ENCODE data around the gene SCT. TPM values are rescaled to one million over a fixed set of nuclear protein-coding genes. Genes with fewer than 3 reads are reported as not detected.

The SCT gene
- total RNA-seq, 2 experiments from 2014 or later: not detected

DNA sequence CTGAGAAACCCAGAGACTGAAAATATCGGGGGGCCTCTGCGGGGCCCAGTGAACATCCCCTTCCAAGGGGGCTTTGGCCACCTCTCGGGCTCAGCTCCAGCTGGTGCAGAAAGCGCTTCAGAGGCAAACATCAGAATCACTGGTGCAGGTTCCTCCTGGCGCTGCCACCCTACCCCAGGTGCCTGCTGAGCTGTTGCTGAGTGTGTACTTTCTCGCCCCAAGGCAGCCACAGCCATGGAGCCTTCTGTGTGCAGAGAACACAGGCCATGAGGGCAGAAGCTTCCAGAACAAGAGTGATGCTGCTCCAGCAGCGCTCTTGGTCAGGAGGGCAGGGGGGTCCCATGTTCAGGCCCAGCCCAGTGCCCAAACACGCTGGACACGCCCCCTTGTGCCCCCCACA is 16.4 kb upstream of the SCT start:
- Mint-ChIP-seq H3K9me3 (ENCODE audit: low read depth) (no peaks in the 10 kb centered on the region), H3K4me3 (no peak overlapping the region), H3K27ac (no peak overlapping the region), H3K27me3 (peaks cover 10% of the 10 kb centered on the region), H3K36me3 (ENCODE audit: low read depth) (peaks cover 3% of the 10 kb centered on the region), H3K4me1 (peaks cover 12% of the 10 kb centered on the region)
- ChIA-PET CTCF (interaction anchor here (0.9 kb wide), 1 partner anchor 84 kb away, joined by 3 read pairs; no protein-coding TSS in a partner anchor), POLR2A (interaction anchor here (0.7 kb wide), 1 partner anchor 297 kb away, joined by 3 read pairs; no protein-coding TSS in a partner anchor)
- ATAC-seq (no peak), DNase-seq (no peak)
- intact Hi-C loops (cut with DNase I, micrococcal nuclease): no loop called here

DNA sequence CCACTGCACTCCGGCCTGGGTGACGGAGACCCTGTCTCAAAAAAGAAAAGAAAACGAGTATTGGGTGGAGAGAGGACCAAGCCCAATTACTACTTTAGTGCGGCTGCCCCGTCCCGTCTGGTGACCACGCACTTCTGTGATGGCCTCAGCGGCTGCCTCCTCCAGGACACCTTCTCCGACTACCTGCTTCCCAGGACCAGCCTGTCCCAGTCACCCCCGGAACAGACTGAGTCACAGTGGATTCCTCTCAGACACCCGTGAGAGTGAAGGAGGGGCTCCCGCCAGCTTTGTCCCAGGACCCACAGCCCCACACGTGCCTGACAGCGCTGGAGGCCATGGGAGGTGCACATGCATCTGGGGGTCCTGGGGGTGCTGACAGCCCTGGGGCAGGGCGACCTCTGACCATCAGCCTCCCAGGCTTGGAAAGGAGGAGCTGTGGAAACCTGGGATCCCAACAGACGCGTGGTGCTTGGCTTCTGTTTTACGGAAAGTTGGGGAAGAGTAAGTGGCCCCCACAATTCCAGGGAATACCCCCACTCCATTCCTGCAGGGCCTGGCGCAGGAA is 14.9 kb upstream of the SCT start:
- no peak for DNase-seq
- POLR2A ChIA-PET: interaction anchor here (0.6 kb wide), 1 partner anchor 54 kb away, joined by 3 read pairs; no protein-coding TSS in a partner anchor
- Mint-ChIP-seq H3K36me3 (ENCODE audit: low read depth) (no peaks in the 10 kb centered on the region), H3K27ac (no peak overlapping the region), H3K4me1 (peaks cover 16% of the 10 kb centered on the region), H3K4me3 (no peak overlapping the region), H3K27me3 (peaks cover 20% of the 10 kb centered on the region), H3K9me3 (ENCODE audit: low read depth) (no peaks in the 10 kb centered on the region)
- intact Hi-C loops (cut with DNase I, micrococcal nuclease): no loop called here
- CTCF ChIA-PET: no interaction called here
- ATAC-seq: no peak

DNA sequence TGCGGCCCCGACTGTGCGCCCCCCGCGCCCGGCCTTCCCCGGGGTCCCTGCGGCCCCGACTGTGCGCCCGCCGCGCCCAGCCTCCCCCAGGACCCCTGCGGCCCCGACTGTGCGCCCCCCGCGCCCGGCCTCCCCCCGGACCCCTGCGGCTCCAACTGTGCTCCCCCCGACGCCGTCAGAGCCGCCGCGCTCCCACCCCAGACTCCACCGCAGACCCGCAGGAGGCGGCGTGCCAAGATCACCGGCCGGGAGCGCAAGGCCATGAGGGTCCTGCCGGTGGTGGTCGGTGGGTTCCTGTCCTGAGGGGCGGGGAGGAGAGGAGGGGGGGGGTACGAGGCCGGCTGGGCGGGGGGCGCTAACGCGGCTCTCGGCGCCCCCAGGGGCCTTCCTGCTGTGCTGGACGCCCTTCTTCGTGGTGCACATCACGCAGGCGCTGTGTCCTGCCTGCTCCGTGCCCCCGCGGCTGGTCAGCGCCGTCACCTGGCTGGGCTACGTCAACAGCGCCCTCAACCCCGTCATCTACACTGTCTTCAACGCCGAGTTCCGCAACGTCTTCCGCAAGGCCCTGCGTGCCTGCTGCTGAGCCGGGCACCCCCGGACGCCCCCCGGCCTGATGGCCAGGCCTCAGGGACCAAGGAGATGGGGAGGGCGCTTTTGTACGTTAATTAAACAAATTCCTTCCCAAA is 13.2 kb upstream of the SCT start:
- intact Hi-C loops (cut with DNase I, micrococcal nuclease): no loop called here
- Mint-ChIP-seq H3K4me1 (peaks cover 16% of the 10 kb centered on the region), H3K27ac (no peak overlapping the region), H3K4me3 (no peak overlapping the region), H3K36me3 (ENCODE audit: low read depth) (no peaks in the 10 kb centered on the region), H3K27me3 (peaks cover 32% of the 10 kb centered on the region), H3K9me3 (ENCODE audit: low read depth) (no peaks in the 10 kb centered on the region)
- POLR2A ChIA-PET: interaction anchor here (0.6 kb wide), 1 partner anchor 11 kb away, joined by 4 read pairs; no protein-coding TSS in a partner anchor
- DNase-seq: no peak
- CTCF ChIA-PET: no interaction called here
- peak; percentile 26 for ATAC-seq

DNA sequence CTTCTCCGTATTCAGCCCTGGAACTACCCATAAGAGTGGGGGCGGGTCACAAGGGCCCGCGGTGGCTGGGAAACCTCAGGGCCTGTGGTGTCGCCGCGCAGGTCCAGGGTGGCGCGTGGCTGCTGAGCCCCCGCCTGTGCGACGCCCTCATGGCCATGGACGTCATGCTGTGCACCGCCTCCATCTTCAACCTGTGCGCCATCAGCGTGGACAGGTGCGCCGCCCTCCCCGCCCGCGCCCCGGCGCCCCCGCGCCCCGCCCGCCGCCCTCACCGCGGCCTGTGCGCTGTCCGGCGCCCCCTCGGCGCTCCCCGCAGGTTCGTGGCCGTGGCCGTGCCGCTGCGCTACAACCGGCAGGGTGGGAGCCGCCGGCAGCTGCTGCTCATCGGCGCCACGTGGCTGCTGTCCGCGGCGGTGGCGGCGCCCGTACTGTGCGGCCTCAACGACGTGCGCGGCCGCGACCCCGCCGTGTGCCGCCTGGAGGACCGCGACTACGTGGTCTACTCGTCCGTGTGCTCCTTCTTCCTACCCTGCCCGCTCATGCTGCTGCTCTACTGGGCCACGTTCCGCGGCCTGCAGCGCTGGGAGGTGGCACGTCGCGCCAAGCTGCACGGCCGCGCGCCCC is 12.5 kb upstream of the SCT start:
- intact Hi-C loops (cut with DNase I, micrococcal nuclease): loop anchor here in 1 of 2 experiments (2.0 kb wide), 1 partner anchor 85 kb away; no protein-coding TSS in a partner anchor
- POLR2A ChIA-PET: no interaction called here
- Mint-ChIP-seq H3K27me3 (peaks cover 32% of the 10 kb centered on the region), H3K27ac (no peak overlapping the region), H3K4me3 (no peak overlapping the region), H3K9me3 (ENCODE audit: low read depth) (no peaks in the 10 kb centered on the region), H3K36me3 (ENCODE audit: low read depth) (no peaks in the 10 kb centered on the region), H3K4me1 (peaks cover 16% of the 10 kb centered on the region)
- ATAC-seq (peak; percentile 30), DNase-seq (no peak)
- CTCF ChIA-PET: no interaction called here

DNA sequence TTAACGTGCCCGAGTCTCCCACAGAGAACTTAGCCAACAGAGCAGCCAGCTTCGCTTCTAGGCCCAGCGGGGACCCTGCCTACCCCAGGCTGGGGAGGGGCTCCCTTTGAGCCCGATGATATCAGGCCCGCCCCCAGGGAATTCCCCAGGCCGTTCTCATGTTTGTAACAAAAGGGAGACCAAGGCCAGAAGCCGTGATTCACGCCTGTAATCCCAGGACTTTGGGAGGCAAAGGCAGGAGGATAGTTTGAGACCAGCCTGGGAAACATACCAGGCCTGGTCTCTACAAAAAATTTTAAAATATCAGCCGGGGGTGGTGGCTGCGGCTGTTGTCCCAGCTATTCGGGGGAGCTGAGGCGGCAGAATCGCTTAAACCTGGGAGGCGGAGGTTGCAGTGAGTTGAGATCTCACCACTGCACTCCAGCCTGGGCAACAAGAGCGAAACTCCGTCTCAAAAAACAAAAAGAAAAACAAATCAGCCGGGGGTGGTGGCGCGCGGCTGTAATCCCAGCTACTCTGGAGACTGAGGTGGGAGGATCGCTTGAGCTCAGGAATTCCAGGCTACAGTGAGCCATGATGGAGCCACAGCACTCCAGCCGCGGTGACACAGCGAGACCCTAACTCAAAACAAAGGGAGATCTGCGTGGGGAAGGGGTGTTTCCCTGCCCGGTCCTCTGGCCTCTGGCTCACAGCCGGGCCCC is 11.8 kb upstream of the SCT start:
- Mint-ChIP-seq H3K9me3 (ENCODE audit: low read depth) (no peaks in the 10 kb centered on the region), H3K4me3 (no peak overlapping the region), H3K27me3 (peaks cover 32% of the 10 kb centered on the region), H3K36me3 (ENCODE audit: low read depth) (no peaks in the 10 kb centered on the region), H3K27ac (no peak overlapping the region), H3K4me1 (peaks cover 16% of the 10 kb centered on the region)
- intact Hi-C loops (cut with DNase I, micrococcal nuclease): loop anchor here in 1 of 2 experiments (2.0 kb wide), 1 partner anchor 84 kb away; no protein-coding TSS in a partner anchor
- POLR2A ChIA-PET: no interaction called here
- DNase-seq (no peak), ATAC-seq (no peak)
- CTCF ChIA-PET: interaction anchor here (1.3 kb wide), 1 partner anchor 12 kb away, joined by 3 read pairs; no protein-coding TSS in a partner anchor

DNA sequence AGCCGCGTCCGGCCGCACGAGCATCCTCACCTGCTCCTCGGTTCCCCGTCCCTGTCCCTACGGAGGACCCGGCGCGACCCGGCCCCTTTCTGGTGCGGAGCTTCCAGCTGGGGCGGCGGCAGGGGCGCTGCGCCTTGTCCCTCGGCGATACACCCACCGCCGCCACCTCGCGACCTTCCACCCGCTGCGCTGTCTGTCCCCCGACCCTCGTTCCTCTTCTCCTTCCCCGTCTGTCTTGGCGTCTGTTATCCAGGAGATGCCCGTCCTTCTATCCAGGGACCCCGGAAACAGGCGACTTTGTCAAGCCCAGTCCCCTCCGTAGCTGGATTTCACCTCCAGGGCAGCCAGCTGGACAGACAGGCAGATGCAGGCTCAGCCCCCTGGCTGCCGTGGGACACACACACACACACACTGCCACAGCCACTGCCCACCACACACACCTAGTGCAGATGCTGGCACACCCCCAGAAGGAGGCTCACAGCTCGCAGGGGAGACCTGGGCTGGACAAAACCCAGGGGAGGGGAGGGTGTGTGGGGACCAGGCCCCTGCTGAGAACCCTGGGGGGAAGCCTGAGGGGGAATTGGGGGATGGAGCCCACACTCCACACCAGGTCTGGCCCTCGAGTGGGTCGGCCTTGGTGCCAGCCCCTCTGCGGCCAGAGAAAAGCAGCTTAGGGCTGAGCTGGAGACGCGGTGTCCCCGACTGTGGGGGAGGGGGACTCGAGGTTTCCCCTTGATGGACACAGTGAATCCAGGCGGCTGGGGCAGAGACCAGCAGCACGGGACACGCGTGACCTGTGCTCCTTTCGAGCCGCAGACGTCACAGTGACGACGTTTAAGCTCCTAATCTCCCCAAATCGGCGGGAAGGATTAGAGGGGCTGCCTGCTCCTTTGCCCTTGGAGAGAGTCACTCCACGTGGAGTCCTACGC is 10.9 kb upstream of the SCT start:
- H3K36me3 Mint-ChIP-seq (ENCODE audit: low read depth): no peaks in the 10 kb centered on the region
- H3K4me1 Mint-ChIP-seq: peaks cover 16% of the 10 kb centered on the region
- peak overlapping the region; percentile 4 for H3K4me3 Mint-ChIP-seq
- no peak for ATAC-seq
- H3K9me3 Mint-ChIP-seq (ENCODE audit: low read depth): no peaks in the 10 kb centered on the region
- CTCF ChIA-PET: interaction anchor here (1.3 kb wide), 1 partner anchor 13 kb away, joined by 3 read pairs; no protein-coding TSS in a partner anchor
- H3K27me3 Mint-ChIP-seq: peaks cover 32% of the 10 kb centered on the region
- intact Hi-C loops (cut with DNase I, micrococcal nuclease): loop anchor here in 1 of 2 experiments (2.0 kb wide), 1 partner anchor 83 kb away; no protein-coding TSS in a partner anchor
- POLR2A ChIA-PET: no interaction called here
- H3K27ac Mint-ChIP-seq: no peak overlapping the region
- DNase-seq: no peak

DNA sequence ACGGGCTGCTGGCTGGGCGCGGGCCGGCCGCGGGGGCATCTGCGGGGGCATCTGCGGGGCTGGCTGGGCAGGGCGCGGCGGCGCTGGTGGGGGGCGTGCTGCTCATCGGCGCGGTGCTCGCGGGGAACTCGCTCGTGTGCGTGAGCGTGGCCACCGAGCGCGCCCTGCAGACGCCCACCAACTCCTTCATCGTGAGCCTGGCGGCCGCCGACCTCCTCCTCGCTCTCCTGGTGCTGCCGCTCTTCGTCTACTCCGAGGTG is 10.3 kb upstream of the SCT start:
- intact Hi-C loops (cut with DNase I, micrococcal nuclease): no loop called here
- ATAC-seq (no peak), DNase-seq (no peak)
- no peak overlapping the region for H3K27ac Mint-ChIP-seq
- ChIA-PET CTCF (no interaction called here), POLR2A (no interaction called here)
- H3K4me3 Mint-ChIP-seq: peak overlapping the region; percentile 4
- peaks cover 16% of the 10 kb centered on the region for H3K4me1 Mint-ChIP-seq
- no peaks in the 10 kb centered on the region for H3K9me3 Mint-ChIP-seq (ENCODE audit: low read depth)
- no peaks in the 10 kb centered on the region for H3K36me3 Mint-ChIP-seq (ENCODE audit: low read depth)
- peaks cover 32% of the 10 kb centered on the region for H3K27me3 Mint-ChIP-seq

DNA sequence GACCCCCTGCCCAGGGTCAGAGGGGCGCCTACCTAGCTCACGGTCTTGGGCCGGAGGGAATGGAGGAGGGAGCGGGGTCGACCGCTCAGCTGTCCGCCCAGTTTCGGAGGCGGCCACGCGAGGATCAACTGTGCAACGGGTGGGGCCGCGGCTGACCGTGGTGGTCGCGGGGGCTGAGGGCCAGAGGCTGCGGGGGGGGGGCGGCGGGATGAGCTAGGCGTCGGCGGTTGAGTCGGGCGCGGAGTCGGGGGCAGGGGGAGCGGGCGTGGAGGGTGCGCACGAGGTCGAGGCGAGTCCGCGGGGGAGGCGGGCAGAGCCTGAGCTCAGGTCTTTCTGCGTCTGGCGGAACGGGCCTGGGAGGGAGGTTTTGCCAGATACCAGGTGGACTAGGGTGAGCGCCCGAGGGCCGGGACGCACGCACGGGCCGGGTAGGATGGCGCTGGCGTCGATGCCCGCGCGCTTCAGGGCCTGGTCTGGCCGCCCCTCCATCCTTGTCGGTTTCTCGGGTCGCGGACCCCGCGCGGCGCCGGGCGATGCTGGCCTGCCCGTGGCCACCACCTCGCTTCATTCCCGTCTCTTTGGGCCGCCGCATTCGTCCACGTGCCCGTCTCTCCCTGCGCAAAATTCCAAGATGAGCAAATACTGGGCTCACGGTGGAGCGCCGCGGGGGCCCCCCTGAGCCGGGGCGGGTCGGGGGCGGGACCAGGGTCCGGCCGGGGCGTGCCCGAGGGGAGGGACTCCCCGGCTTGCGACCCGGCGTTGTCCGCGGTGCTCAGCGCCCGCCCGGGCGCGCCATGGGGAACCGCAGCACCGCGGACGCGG is 9.7 kb upstream of the SCT start, which contains the start of gene DRD4:
Gene DRD4 (plus strand): TSS at position 759 of the 822 bp plus-strand sequence. CDS start 36 bp downstream, at position 795.
- intact Hi-C loops (cut with DNase I, micrococcal nuclease): no loop called here
- ChIA-PET CTCF (no interaction called here), POLR2A (no interaction called here)
- Mint-ChIP-seq H3K9me3 (ENCODE audit: low read depth) (no peaks in the 10 kb centered on the region), H3K4me3 (peak within 1 kb of the TSS; percentile 4), H3K4me1 (peaks cover 16% of the 10 kb centered on the region), H3K27me3 (peaks cover 32% of the 10 kb centered on the region), H3K36me3 (ENCODE audit: low read depth) (no peaks in the 10 kb centered on the region), H3K27ac (no peak within 1 kb of the TSS)
- no peak for DNase-seq
- no peak for ATAC-seq

DNA sequence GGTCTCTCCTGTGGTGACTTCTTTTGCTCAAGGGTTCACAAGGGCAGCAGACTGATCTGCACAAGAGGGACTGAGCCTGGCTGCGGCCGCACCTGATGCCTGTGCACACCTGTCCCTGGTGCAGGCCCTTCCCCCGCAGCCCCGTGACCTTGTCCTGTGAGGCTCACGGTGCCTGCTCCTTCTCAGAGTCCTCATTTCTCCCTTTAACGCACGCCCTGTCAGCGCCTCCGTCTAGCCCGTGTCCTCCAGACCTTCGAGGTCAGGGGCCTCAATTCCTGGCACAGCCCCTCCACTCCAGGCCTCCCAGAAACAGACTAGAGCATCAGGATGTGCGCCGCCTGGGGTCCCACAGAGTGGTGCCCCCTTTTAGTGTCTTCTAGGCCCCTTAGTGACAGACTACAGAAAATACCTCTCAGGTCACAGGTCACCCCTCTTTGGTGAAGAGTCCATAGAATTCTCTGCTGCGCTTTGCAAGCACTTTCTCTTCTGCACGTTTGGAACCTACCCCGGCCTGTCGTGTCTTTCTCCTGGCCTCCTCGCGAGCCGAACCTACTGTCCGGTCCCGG is 9.0 kb upstream of the SCT start:
- CTCF ChIA-PET: no interaction called here
- intact Hi-C loops (cut with DNase I, micrococcal nuclease): no loop called here
- Mint-ChIP-seq H3K27ac (no peak overlapping the region), H3K4me3 (no peak overlapping the region), H3K36me3 (ENCODE audit: low read depth) (no peaks in the 10 kb centered on the region), H3K4me1 (peaks cover 16% of the 10 kb centered on the region), H3K9me3 (ENCODE audit: low read depth) (no peaks in the 10 kb centered on the region), H3K27me3 (peaks cover 32% of the 10 kb centered on the region)
- DNase-seq: no peak
- ATAC-seq: no peak
- POLR2A ChIA-PET: no interaction called here

DNA sequence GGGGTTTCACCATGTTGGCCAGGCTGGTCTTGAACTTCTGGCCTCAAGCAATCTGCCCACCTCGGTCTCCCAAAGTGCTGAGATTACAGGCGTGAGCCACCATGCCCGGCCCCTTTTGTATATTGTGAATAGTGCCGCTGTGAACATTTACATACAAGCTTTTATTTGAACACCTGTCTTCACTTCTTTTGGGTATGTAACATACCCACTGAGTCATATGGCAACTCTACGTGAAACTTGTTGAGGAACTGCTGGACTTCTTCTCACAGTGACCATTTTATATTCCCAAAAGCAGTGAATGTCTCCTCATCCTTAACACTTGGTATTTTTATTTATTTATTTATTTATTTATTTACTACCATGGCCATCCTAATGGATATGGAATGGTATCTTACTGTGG is 3.9 kb upstream of the SCT start:
- H3K27me3 Mint-ChIP-seq: peaks cover 27% of the 10 kb centered on the region
- no peaks in the 10 kb centered on the region for H3K36me3 Mint-ChIP-seq (ENCODE audit: low read depth)
- H3K9me3 Mint-ChIP-seq (ENCODE audit: low read depth): no peaks in the 10 kb centered on the region
- no peak for DNase-seq
- ChIA-PET POLR2A (no interaction called here), CTCF (interaction anchor here (1.5 kb wide), 1 partner anchor 76 kb away, joined by 4 read pairs; no protein-coding TSS in a partner anchor)
- intact Hi-C loops (cut with DNase I, micrococcal nuclease): no loop called here
- peaks cover 22% of the 10 kb centered on the region for H3K4me1 Mint-ChIP-seq
- no peak overlapping the region for H3K4me3 Mint-ChIP-seq
- H3K27ac Mint-ChIP-seq: no peak overlapping the region
- ATAC-seq: no peak

Measured in activated CD4-positive, alpha-beta T cell treated with anti-CD3 and anti-CD28 coated beads for 36 hours (primary cell).